Measurements from ENCODE around the gene KL. TPM values are rescaled to one million over a fixed set of nuclear protein-coding genes. Genes with fewer than 3 reads are reported as not detected.
A peak's percentile ranks its signal among the peaks of the same experiment; 100 is the strongest.

The KL gene
- total RNA-seq, 2 donors from 2014 or later = 0.25 to 0.41 TPM

DNA sequence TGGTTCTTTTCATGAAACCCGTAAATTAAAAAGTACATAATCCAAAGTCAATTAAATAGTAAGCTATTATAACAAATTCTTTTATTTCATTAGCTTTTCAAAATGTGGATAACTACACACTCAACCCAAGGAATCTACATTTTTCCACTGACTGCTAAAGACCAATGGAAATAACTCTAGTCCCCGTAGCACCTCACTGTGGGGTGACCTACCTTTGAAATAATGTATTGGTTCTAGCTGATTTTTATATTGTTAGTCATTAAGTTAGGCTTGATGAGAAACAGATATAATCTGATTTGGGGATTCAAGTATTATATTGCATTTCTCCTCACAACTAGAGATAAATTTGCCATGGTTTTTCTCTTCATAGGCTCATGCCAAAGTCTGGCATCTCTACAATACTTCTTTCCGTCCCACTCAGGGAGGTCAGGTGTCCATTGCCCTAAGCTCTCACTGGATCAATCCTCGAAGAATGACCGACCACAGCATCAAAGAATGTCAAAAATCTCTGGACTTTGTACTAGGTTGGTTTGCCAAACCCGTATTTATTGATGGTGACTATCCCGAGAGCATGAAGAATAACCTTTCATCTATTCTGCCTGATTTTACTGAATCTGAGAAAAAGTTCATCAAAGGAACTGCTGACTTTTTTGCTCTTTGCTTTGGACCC, 37.3 kb downstream of the KL start:
- DNase-seq (ENCODE audit: low spot score in 2 of 2) (no peak), ATAC-seq (no peak)
- H3K9me3 Mint-ChIP-seq = no peaks in the 10 kb centered on the region
- no peak overlapping the region for H3K27ac Mint-ChIP-seq
- H3K36me3 Mint-ChIP-seq = no peaks in the 10 kb centered on the region

DNA sequence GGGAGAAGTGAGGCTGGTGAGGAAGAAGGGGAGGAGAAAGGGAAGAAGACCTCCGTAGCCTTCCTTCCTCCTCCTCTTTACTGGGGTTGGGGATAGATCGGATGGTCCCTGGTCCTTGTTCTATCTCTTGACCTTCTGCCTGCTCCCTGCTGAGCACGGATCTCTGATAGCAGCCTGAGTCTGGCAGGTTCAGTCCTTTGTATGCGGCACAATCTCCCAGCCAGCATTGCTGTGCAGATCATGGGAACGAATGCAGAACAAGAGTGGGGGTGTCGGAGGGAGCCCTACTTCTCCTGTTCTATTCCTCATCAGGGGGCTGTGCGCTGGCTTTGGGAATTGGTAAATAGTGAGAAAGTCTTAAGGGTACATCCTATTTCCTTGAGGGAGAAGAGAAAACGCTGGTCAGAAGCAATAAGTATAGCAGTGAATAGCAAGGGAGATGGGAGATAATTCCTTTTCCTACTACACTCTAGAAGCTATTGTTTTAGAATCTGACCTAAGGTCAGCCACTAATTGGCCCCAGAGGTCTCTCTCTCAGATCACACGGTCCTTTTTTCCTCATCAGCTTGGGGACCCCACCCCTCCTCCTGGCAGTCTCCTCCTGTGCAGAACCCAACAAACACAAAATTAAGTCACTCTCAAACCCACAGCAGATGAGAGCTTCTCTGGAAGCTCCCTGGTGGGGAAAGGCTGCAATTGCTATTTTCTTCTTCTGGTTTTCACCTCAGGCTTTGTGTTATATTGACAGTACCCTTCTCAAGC, 41.0 kb downstream of the KL start:
- Mint-ChIP-seq H3K9me3 (no peaks in the 10 kb centered on the region), H3K36me3 (no peaks in the 10 kb centered on the region), H3K27ac (no peak overlapping the region)
- DNase-seq (ENCODE audit: low spot score in 2 of 2) (no peak), ATAC-seq (peak in 1 of 2 donors; percentile 32)

DNA sequence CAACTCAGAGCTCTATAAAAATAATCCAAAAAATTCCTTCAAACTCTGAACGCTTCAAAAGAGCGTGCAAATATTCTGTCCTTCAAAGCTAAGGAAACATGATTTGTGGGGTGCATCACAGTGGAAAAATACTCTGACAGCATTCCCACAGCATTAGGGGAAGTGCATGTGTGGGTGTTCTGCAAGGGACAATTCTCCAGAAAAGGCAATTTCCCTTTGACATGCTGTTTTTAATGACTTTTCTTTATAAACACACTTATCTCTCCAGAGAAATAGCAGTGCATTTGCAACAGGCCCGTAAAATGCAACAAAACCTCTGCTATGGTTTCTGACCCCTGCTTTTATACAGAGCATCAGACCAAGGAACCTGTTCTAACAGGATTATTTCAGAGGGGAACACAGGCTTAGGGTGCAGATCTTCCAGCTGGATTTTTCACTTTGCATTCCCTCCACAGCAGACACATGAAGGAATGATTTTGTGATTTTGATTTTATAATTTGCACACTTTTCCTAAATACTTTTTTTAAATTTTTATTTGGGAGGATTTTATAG, 42.6 kb downstream of the KL start:
- no peak for DNase-seq (ENCODE audit: low spot score in 2 of 2)
- H3K27ac Mint-ChIP-seq = no peak overlapping the region
- H3K36me3 Mint-ChIP-seq = no peaks in the 10 kb centered on the region
- no peak for ATAC-seq
- no peaks in the 10 kb centered on the region for H3K9me3 Mint-ChIP-seq

DNA sequence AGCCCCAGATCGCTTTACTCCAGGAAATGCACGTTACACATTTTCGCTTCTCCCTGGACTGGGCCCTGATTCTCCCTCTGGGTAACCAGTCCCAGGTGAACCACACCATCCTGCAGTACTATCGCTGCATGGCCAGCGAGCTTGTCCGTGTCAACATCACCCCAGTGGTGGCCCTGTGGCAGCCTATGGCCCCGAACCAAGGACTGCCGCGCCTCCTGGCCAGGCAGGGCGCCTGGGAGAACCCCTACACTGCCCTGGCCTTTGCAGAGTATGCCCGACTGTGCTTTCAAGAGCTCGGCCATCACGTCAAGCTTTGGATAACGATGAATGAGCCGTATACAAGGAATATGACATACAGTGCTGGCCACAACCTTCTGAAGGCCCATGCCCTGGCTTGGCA, 44.6 kb downstream of the KL start:
- H3K27ac Mint-ChIP-seq = no peak overlapping the region

DNA sequence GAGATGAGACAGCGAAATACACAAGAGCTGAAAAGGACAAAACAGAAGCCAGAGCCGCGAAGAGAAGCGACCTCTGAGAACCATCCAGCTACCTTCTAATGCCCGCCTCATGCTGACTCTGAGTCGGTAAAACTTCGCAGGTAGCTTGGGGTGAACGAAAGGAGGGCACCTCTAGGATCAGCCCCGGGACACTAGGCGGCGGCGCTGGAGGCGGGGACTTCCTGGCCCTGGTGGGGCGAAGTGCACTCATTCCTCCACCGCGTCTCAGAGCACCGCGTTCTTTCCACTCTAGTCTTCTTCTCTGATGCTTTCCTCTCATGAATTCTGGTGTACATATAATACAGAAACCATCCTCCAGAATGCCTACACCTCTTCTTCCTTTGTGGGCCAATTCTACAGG, 50.1 kb downstream of the KL start:
- H3K27ac Mint-ChIP-seq = peak overlapping the region in 1 of 2 donors; percentile 65
- peaks cover 0 to 4% of the 10 kb centered on the region in 2 donors for H3K9me3 Mint-ChIP-seq

More for the DNA sequence above, 44.6 kb downstream of the KL start:
- Mint-ChIP-seq H3K36me3 (no peaks in the 10 kb centered on the region), H3K9me3 (no peaks in the 10 kb centered on the region)
- ATAC-seq (no peak), DNase-seq (ENCODE audit: low spot score in 2 of 2) (no peak)

DNA sequence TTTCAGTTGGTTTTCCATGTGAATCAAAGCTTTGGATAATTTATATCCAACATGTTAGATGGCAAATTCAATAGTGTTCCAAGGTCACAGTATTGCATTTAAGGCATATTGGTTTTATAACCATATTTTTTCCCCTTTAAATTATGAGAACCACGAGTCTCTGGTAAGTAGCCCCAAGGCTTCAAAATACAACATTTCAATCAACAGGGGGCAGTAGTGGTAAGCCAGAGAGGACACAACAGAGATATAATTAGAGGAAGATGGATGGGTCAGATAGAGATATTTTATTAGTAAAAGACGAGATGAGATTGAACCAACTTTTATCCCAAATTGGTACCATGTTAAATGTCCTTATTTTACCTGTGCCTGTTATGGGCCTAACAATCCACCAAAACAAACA, 53.1 kb downstream of the KL start:
- no peaks in the 10 kb centered on the region for H3K36me3 Mint-ChIP-seq
- no peak for ATAC-seq
- no peak overlapping the region for H3K27ac Mint-ChIP-seq
- no peak for DNase-seq (ENCODE audit: low spot score in 2 of 2)
- H3K9me3 Mint-ChIP-seq = peaks cover 0 to 4% of the 10 kb centered on the region in 2 donors

More for the DNA sequence above, 50.1 kb downstream of the KL start:
- no peaks in the 10 kb centered on the region for H3K36me3 Mint-ChIP-seq
- ATAC-seq (no peak), DNase-seq (ENCODE audit: low spot score in 2 of 2) (no peak)

DNA sequence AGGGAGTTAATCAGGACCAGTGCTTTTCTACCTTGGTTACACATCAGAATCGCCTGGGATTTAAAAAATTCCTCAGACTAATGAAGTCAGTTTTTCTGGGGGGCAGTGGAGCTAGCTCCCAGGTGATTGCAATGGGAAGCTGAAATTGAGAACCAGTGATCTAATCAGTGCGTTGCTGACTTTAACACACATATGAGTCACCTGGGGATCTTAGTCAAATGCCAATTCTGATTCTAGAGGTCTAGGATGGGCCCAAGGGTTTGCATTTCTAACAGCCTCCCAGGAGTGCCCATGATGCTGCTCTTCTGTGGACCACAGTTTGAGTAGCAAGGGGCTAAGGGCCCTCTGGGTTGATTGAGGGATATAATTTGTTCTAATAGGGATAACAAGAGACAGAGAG, 54.5 kb downstream of the KL start:
- DNase-seq (ENCODE audit: low spot score in 2 of 2) (no peak), ATAC-seq (peak in 1 of 2 donors; percentile 67)
- no peaks in the 10 kb centered on the region for H3K36me3 Mint-ChIP-seq
- H3K27ac Mint-ChIP-seq = no peak overlapping the region
- H3K9me3 Mint-ChIP-seq = peaks cover 0 to 4% of the 10 kb centered on the region in 2 donors

DNA sequence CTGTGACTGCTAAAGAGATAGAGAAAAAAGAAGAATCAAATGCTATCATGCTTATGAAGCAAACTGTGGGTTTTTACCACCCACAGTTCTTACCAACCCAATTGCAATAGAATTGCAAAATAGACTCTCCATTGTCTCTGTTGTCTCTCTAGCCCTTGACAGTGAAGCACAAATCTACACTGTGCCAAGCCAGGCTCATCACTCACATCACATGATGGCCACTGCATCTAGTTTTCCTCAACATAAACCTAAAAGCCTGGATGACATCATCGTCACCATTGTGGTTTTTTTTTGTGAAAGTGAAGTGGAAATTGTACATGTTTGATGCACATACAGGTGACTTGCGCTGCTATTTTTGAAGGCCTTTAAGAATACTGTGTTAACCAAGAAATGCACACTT, 56.1 kb downstream of the KL start:
- peaks cover 0 to 4% of the 10 kb centered on the region in 2 donors for H3K9me3 Mint-ChIP-seq
- no peaks in the 10 kb centered on the region for H3K36me3 Mint-ChIP-seq
- H3K27ac Mint-ChIP-seq = no peak overlapping the region
- ATAC-seq = peak in 1 of 2 donors; percentile 85
- DNase-seq (ENCODE audit: low spot score in 2 of 2) = no peak

DNA sequence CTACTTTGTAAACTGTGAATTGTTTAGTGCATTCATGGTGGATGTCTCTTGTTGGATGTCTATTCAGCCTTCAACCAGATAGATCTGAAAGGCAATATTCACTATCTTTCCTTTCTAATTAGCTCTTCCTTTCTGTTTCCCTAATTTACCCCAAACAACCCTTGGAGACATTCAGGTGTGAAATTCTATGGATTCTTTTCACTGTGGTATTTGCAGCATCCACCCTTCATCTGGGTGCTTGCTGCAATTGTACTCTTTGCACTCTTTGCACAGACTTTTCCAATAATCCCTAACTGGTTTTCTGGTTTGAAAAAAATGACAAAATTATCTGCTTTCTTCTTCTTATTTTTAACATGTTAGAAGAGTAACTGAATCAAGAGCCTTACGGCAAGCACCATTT, 56.5 kb downstream of the KL start:
- no peaks in the 10 kb centered on the region for H3K36me3 Mint-ChIP-seq
- ATAC-seq (no peak), DNase-seq (ENCODE audit: low spot score in 2 of 2) (no peak)
- peaks cover 0 to 4% of the 10 kb centered on the region in 2 donors for H3K9me3 Mint-ChIP-seq
- H3K27ac Mint-ChIP-seq = peak overlapping the region in 1 of 2 donors; percentile 29

DNA sequence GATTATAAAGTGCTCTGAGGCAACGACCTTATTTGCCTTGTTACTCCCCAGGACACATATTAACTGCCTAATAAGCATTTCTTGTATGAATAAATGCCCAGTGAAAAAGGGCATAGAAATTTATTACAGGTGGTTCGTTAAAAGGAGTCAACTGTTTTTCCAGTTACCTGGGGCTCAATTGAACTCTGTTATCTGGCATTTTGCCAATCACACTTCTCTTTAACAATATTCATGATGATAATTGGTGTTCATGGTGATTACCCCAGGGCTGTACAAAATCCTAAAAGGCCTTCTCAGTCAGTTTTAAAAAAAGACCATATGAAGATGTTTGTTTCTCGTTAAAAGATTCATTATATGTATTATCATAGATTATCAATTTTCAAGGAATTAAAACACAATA, 57.1 kb downstream of the KL start:
- no peak overlapping the region for H3K27ac Mint-ChIP-seq
- DNase-seq (ENCODE audit: low spot score in 2 of 2) (no peak), ATAC-seq (no peak)
- H3K9me3 Mint-ChIP-seq = peaks cover 0 to 4% of the 10 kb centered on the region in 2 donors
- H3K36me3 Mint-ChIP-seq = no peaks in the 10 kb centered on the region

DNA sequence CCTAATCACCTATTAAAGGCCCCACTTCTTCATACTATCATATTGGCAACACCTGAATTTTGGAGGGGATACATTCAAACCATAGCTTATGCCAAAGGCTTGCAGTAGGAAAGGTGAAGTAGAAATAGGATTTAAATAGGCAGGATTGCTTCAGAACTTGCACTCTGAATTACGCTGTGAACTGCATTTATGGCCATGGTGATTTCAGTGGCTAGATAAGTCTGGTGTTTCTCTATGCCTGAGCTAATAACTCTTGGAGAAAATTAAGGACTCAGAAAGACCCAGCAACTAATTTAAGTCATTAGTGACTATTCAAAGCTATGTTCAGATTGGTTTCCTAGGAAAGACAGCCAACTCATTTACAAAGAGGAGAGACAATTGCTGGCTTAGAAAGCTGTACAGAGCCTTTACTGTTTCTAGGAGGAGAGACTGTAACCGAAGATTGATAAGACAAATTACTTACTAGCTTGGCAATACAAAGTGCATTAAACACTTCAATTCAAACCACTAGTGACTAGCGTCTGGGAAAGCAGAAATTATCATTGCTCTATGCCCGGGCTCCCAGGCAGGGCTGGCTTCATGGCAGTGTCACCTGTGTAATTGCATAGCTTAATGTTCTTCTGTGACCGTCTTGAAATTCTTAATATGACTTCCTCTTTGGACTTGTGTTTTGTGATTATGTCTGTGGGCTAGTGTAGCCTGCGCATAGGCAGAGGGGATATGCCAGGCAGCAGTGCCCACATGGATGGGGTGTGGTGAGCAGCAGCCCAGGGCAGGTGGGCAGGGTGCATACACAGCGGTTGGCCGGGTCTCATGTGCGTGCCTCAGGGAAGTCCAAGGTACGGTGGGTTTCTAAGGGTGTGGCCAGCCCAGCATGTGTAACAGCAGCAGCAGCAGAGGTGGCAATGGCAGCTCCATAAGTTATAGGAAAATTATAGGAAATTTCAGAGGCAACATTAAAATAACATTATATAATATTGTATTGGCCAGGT, 60.1 kb downstream of the KL start:
- H3K27ac Mint-ChIP-seq = no peak overlapping the region
- no peaks in the 10 kb centered on the region for H3K9me3 Mint-ChIP-seq

DNA sequence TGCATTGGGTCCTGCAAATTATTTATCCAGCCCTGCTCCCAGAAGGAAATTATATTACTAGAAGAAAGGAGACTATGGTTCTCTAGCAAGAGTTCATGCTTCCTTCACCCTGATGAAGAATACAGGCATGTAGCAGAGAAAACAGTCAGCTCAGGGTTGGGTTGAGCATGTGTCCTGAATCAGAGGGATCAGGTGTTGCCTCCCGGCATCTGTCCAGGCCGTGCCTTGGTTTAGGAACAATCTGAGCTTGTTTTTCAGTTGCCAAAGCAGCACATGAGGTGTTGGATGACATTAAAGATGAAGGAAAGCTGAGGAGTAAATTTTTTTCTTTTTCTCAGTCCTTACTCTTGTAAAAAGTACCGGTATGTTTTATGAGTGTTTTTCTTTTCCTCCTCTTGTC, 62.0 kb downstream of the KL start:
- DNase-seq (ENCODE audit: low spot score in 2 of 2) (no peak), ATAC-seq (no peak)
- no peak overlapping the region for H3K27ac Mint-ChIP-seq
- no peaks in the 10 kb centered on the region for H3K36me3 Mint-ChIP-seq
- H3K9me3 Mint-ChIP-seq = no peaks in the 10 kb centered on the region

More for the DNA sequence above, 60.1 kb downstream of the KL start:
- no peaks in the 10 kb centered on the region for H3K36me3 Mint-ChIP-seq
- no peak for DNase-seq (ENCODE audit: low spot score in 2 of 2)
- ATAC-seq = no peak

DNA sequence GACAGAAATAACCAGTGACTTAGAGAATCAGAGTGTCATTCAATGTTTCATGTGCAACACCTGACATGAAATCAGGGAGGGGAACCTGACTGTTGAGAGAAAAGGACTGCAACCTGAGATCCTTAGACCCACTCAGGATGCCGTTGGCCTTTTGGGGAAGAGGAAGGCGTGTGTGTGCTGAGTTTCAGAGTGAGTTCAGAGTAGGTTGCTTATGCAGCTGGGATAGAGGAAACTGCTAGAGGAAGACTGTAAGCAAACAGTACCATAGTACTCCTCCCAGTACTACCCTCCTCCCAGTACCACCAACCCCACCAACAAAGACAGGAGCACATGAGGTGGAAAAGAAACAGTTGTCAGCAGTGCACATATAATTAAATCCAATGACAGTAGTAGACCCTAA, 63.7 kb downstream of the KL start:
- DNase-seq (ENCODE audit: low spot score in 2 of 2) (no peak), ATAC-seq (no peak)
- Mint-ChIP-seq H3K27ac (no peak overlapping the region), H3K36me3 (no peaks in the 10 kb centered on the region), H3K9me3 (no peaks in the 10 kb centered on the region)

DNA sequence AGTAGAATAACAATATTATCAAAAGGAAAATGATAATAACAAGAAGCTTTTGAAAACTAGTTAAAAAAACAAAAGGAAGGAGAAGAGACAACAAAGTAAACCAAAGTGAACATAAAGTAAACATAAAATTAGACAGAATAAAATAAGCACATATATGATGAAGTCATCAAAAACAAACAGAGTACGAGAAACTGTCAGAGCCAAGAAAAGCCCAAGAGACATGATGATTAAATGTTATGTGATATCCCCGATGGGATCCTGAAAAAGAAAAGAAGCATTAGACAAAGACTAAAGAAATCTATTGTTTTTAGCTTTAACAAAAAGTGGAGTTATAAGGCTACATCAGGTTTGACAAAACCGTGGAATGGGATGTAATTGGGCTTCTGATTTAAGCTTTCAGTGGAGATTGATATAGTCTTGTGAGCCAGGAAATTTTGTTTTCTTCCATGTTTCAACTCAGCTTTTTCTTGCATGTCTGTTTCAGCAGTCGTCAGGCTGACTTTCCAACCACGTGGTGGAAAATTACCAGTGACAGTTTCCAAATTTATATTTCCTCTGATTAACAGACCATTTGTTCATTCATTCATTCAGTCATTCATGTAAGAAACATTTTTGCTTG, 64.9 kb downstream of the KL start:
- DNase-seq (ENCODE audit: low spot score in 2 of 2) (no peak), ATAC-seq (no peak)
- Mint-ChIP-seq H3K36me3 (no peaks in the 10 kb centered on the region), H3K27ac (no peak overlapping the region), H3K9me3 (no peaks in the 10 kb centered on the region)

DNA sequence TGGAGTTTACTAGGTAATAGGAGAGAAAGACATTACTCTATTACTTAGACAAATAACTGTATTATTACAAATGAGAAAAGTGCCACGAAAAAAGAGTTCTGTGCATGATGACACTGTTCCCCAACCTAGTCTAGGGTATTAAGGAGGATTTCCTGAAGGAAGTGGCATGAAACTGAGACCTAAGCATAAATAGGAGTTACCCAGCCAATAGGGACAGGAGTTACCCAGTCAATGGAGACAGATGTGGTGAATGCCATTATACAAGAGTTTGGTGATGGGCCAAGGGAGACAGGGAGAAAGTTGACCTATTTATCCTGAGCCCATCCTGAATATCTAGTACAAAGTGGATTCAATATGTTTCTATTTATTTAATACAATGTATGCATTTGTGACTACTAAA, 65.4 kb downstream of the KL start:
- H3K27ac Mint-ChIP-seq = no peak overlapping the region
- DNase-seq (ENCODE audit: low spot score in 2 of 2) = no peak

DNA sequence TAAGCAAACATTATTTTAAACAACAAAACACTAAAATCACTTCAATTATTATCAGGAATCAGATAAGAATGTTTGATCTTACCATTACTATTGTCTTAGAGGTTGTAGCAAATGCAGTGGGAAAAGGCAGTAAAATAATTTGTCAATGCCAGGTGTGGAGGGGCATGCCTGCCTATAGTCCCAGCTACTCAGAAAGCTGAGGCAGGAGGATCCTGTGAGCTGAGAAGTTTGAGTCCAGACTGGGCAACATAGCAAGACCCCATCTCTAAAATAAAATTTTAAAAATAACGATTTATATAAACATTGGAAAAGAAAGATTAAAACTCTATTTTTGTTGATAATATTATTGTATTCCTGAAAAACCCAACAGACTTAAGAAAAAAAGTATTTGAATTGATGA, 66.8 kb downstream of the KL start:
- no peak overlapping the region for H3K27ac Mint-ChIP-seq

More for the DNA sequence above, 65.4 kb downstream of the KL start:
- H3K36me3 Mint-ChIP-seq = no peaks in the 10 kb centered on the region
- no peaks in the 10 kb centered on the region for H3K9me3 Mint-ChIP-seq
- ATAC-seq = no peak

More for the DNA sequence above, 66.8 kb downstream of the KL start:
- Mint-ChIP-seq H3K36me3 (no peaks in the 10 kb centered on the region), H3K9me3 (no peaks in the 10 kb centered on the region)
- DNase-seq (ENCODE audit: low spot score in 2 of 2) (no peak), ATAC-seq (no peak)
